Ascending aorta (tissue), 2 donors: Measurements from ENCODE around the gene DNAJC7. TPM values are rescaled to one million over a fixed set of nuclear protein-coding genes. Genes with fewer than 3 reads are reported as not detected.

ENCODE experiments used
- DNase-seq, 2 donors: peaks; one replicate each; pipeline ENCODE4 v3.0.0-alpha.2; 2019; ENCODE audit warnings: low spot score in 2 of 2
- H3K27ac ChIP-seq, 2 donors: fragments of 200-600 bp; sonication (generic); one replicate each; pipeline ENCODE4 v1.5.1; 2016 to 2017; ENCODE audit warnings: mild to moderate bottlenecking in 1 of 2
- H3K27me3 ChIP-seq: fragments of 200-600 bp; sonication (generic); one replicate; pipeline ENCODE4 v1.5.1; 2017
- H3K36me3 ChIP-seq, 2 donors: fragments of 200-600 bp; sonication (generic); one replicate each; pipeline ENCODE4 v1.5.1; 2016
- H3K4me1 ChIP-seq, 2 donors: fragments of 200-600 bp; sonication (generic); one replicate each; pipeline ENCODE4 v1.5.1; 2016 to 2017; ENCODE audit warnings: mild to moderate bottlenecking in 1 of 2
- H3K4me3 ChIP-seq, 2 donors: fragments of 200-600 bp; sonication (generic); one replicate each; pipeline ENCODE4 v1.5.1; 2016 to 2017; ENCODE audit warnings: mild to moderate bottlenecking in 1 of 2
- H3K9me3 ChIP-seq, 2 donors: fragments of 200-600 bp; sonication (generic); one replicate each; pipeline ENCODE4 v1.5.1; 2016
- CTCF ChIP-seq, 3 experiments: fragments of 200-600 bp in 2 of 3; fragments of 450-650 bp in 1 of 3; sonication (generic) in 2 of 3; IDR thresholded peaks; one replicate each; pipeline ENCODE4 v1.5.1; 2016 to 2019; ENCODE audit warnings: antibody characterized with exemption in 3 of 3, mild to moderate bottlenecking in 1 of 3, moderate library complexity in 1 of 3
- intact Hi-C: fragments of 100-400 bp; cut with DNase I; formaldehyde crosslinking; loops from one replicate; pipeline ENCODE4 v1.15.1; 2023
- total RNA-seq: library from RNA; depleted of rRNA; stranded (reverse); fragments of >200 nt; gene quantifications from one replicate; pipeline ENCODE4 v1.1.0, GENCODE V29; 2016

DNAJC7 gene
- total RNA-seq, 1 donor from 2014 or later, result 79.7 TPM

DNA sequence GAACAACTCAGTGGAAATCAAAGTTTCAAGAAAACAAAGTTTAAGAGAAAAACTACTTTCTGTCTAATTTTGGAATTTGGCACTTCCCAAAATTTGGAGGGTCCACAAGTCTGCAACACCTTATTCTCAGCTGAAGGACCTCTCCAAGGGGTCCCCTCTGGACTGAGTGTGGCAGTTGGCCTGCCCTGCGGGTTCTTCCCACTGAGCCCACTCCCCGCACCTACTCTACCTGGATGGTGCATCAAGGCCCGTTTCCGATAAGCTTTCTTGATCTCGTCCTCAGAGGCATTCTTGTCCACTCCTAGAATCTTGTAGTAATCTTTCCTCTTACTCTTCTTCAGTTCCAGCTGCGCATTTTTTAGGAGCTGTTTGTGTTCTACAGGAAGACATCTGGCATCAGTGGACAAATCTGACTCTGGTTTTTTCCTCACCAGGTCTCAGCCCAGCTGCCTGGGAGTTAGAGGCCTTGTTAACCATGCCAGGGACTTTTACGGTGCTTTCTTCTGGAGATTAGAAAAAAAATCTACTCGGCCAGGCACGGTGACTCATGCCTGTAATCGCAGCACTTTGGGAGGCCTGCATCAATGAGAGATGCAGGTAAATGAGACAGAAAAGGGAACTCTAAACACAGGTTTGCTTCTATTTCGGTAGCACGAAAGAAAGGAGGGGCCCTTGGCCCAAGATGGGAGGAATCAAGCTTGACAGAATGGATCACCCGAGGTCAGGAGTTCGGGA, 35.0 kb downstream of the DNAJC7 start:
- H3K9me3 ChIP-seq, result no peaks in the 10 kb centered on the region
- no peaks in the 10 kb centered on the region for H3K27me3 ChIP-seq
- intact Hi-C loops, result no loop called here
- H3K4me1 ChIP-seq, result no peaks in the 10 kb centered on the region
- no peak overlapping the region for H3K27ac ChIP-seq
- DNase-seq, result no peak
- H3K4me3 ChIP-seq, result no peak overlapping the region
- H3K36me3 ChIP-seq, result peaks cover 82 to 96% of the 10 kb centered on the region in 2 donors
- TF ChIP-seq CTCF (IDR thresholded peaks at IDR 0.05), result no peak

DNA sequence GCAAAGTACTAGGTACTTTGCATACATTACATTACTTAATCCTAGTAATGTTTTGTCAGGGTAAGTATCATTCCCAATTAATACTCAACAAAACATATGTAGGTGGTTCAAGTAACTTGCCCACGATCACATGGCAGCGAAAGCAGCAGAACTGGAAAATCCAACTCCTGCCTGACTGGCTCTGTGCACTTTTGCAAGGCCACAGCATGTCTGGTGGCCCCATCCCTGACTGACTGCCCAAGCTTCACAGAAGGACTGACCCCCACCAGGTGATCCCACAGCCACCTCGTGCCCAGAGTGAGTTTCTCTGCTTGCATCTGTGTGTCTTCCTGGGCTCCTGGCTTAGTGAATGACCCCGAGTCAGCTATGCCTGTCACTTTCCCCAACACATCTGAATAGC, 39.2 kb downstream of the DNAJC7 start:
- no peaks in the 10 kb centered on the region for H3K27me3 ChIP-seq
- no peak for DNase-seq
- no peaks in the 10 kb centered on the region for H3K9me3 ChIP-seq
- TF ChIP-seq CTCF (IDR thresholded peaks at IDR 0.05), result no peak
- H3K27ac ChIP-seq, result no peak overlapping the region
- H3K36me3 ChIP-seq, result peaks cover 82 to 98% of the 10 kb centered on the region in 2 donors
- H3K4me3 ChIP-seq, result no peak overlapping the region
- no peaks in the 10 kb centered on the region for H3K4me1 ChIP-seq
- intact Hi-C loops, result no loop called here

- H3K36me3 ChIP-seq, result peaks cover 71 to 97% of the 10 kb centered on the region in 2 donors
- H3K4me3 ChIP-seq, result no peak overlapping the region
- no peaks in the 10 kb centered on the region for H3K9me3 ChIP-seq
- H3K4me1 ChIP-seq, result no peaks in the 10 kb centered on the region
- no peak overlapping the region for H3K27ac ChIP-seq
- DNase-seq, result no peak
- no peak for TF ChIP-seq CTCF (IDR thresholded peaks at IDR 0.05)
- H3K27me3 ChIP-seq, result no peaks in the 10 kb centered on the region
- intact Hi-C loops, result no loop called here
Measured at GRCh38 chr17:41976142-41976768, 41.0 kb downstream of the DNAJC7 start.

GRCh38 chr17:41975099-41976083, 41.8 kb downstream of the DNAJC7 start:
- Histone ChIP-seq H3K4me1 (no peaks in the 10 kb centered on the region), H3K27ac (no peak overlapping the region), H3K4me3 (no peak overlapping the region), H3K9me3 (no peaks in the 10 kb centered on the region), H3K36me3 (peaks cover 64 to 88% of the 10 kb centered on the region in 2 donors), H3K27me3 (no peaks in the 10 kb centered on the region)
- no peak for DNase-seq
- intact Hi-C loops, result no loop called here
- no peak for TF ChIP-seq CTCF (IDR thresholded peaks at IDR 0.05)

- Histone ChIP-seq H3K4me1 (no peaks in the 10 kb centered on the region), H3K9me3 (no peaks in the 10 kb centered on the region), H3K36me3 (peaks cover 59 to 81% of the 10 kb centered on the region in 2 donors), H3K27ac (no peak overlapping the region), H3K27me3 (no peaks in the 10 kb centered on the region), H3K4me3 (no peak overlapping the region)
- TF ChIP-seq CTCF (IDR thresholded peaks at IDR 0.05), result no peak
- intact Hi-C loops, result no loop called here
- no peak for DNase-seq
Measured at GRCh38 chr17:41974658-41975057, 42.6 kb downstream of the DNAJC7 start.
